ENCODE measurements around the gene CYTH2.
"Not testable (repeated sequence)": the region's sequence is repeated elsewhere in the genome, so short reads cannot be mapped to it uniquely, and the experiment has no call there.

CYTH2 gene

GRCh38 chr19:48478339-48479256 lies 9.4 kb downstream of the CYTH2 start:
- DNase-seq: no peak

- DNase-seq: no peak
Measured at GRCh38 chr19:48479686-48480085, 10.5 kb downstream of the CYTH2 start.

- no peak for DNase-seq
Measured at GRCh38 chr19:48480183-48480557, 11.0 kb downstream of the CYTH2 start.

- no peak for DNase-seq
Measured at GRCh38 chr19:48480558-48481500, 11.7 kb downstream of the CYTH2 start.

GRCh38 chr19:48481846-48482639 lies 12.9 kb downstream of the CYTH2 start:
- DNase-seq: no peak

GRCh38 chr19:48483301-48483700 lies 14.1 kb downstream of the CYTH2 start:
- DNase-seq: no peak

- no peak for DNase-seq
Measured at GRCh38 chr19:48484247-48484893, 15.2 kb downstream of the CYTH2 start.

- no peak for DNase-seq
Measured at GRCh38 chr19:48484931-48485612, 15.9 kb downstream of the CYTH2 start.

GRCh38 chr19:48486706-48487105 lies 17.5 kb downstream of the CYTH2 start:
- DNase-seq: not testable (repeated sequence)

- no peak for DNase-seq
Measured at GRCh38 chr19:48487544-48487943, 18.4 kb downstream of the CYTH2 start.

GRCh38 chr19:48487948-48488347 lies 18.8 kb downstream of the CYTH2 start:
- no peak for DNase-seq

- not testable (repeated sequence) for DNase-seq
Measured at GRCh38 chr19:48488478-48488877, 19.3 kb downstream of the CYTH2 start.

- DNase-seq: no peak
Measured at GRCh38 chr19:48489608-48490216, 20.5 kb downstream of the CYTH2 start.

- DNase-seq: no peak
Measured at GRCh38 chr19:48490981-48491792, 22.0 kb downstream of the CYTH2 start.

- no peak for DNase-seq
Measured at GRCh38 chr19:48491793-48492123, 22.6 kb downstream of the CYTH2 start.

- DNase-seq: peak; percentile 96
Measured at GRCh38 chr19:48492925-48493717, 24.0 kb downstream of the CYTH2 start.

GRCh38 chr19:48493718-48494401 lies 24.7 kb downstream of the CYTH2 start:
- no peak for DNase-seq

- DNase-seq: no peak
Measured at GRCh38 chr19:48495396-48495795, 26.2 kb downstream of the CYTH2 start.
